Muscle of leg (tissue), 11 donors: ENCODE data around the gene KHK. TPM values are rescaled to one million over a fixed set of nuclear protein-coding genes. Genes with fewer than 3 reads are reported as not detected.

ENCODE experiments used
- DNase-seq: peaks from one replicate; pipeline ENCODE4 v3.0.0; 2013
- H3K27ac ChIP-seq: one replicate; pipeline ENCODE4 v1.5.1; 2013; ENCODE audit warnings: mild to moderate bottlenecking, low read length, control low read depth
- H3K27me3 ChIP-seq: one replicate; pipeline ENCODE4 v1.6.1; 2013; ENCODE audit warnings: low read length; ENCODE audit not compliant: control insufficient read depth, insufficient read depth
- H3K36me3 ChIP-seq: one replicate; pipeline ENCODE4 v1.6.1; 2013; ENCODE audit warnings: low read length; ENCODE audit not compliant: control insufficient read depth, insufficient read depth
- H3K4me1 ChIP-seq: one replicate; pipeline ENCODE4 v1.6.1; 2013; ENCODE audit warnings: low read length; ENCODE audit not compliant: control insufficient read depth, insufficient read depth
- H3K4me3 ChIP-seq: one replicate; pipeline ENCODE4 v1.5.1; 2013; ENCODE audit warnings: low read length, control low read depth
- H3K9me3 ChIP-seq: replicated peaks from 2 replicates; pipeline ENCODE4 v1.6.1; 2013; ENCODE audit warnings: low read depth, low read length; ENCODE audit not compliant: control insufficient read depth
- WGBS: methylation state at CpG from one replicate; pipeline ENCODE4 v1.1.5; 2013; ENCODE audit warnings: missing lambda C conversion rate; ENCODE audit not compliant: insufficient coverage; 5-methylcytosine and 5-hydroxymethylcytosine counted together
- polyA plus RNA-seq, 8 donors: library from polyadenylated mRNA; unstranded; fragments of 120-200 nt; gene quantifications; one replicate each; pipeline versions ENCODE4 v1.2.1 to v1.2.3, GENCODE V29; 2013; ENCODE audit warnings: inconsistent platforms in 1 of 8, low replicate concordance in 1 of 8; ENCODE audit not compliant: insufficient read length in 8 of 8, insufficient read depth in 1 of 8
- total RNA-seq: library from RNA; stranded (reverse); fragments of 120-200 nt; gene quantifications from one replicate; pipeline ENCODE4 v1.2.4, GENCODE V29; 2013

Gene KHK
- total and polyA plus RNA-seq, 9 donors, result 1.5 to 11.4 (median 2.2) TPM

- no peak for DNase-seq
- Histone ChIP-seq H3K36me3 (peaks cover 37% of the 10 kb centered on the region), H3K9me3 (no peaks in the 10 kb centered on the region), H3K27ac (no peak overlapping the region), H3K4me1 (peaks cover 12% of the 10 kb centered on the region), H3K27me3 (peaks cover 4% of the 10 kb centered on the region), H3K4me3 (no peak overlapping the region)
- 96% methylated on average over 5 of the region's 9 CpGs for WGBS
Observed at GRCh38 chr2:27127883-27128667, 41.5 kb downstream of the KHK start.

GRCh38 chr2:27128668-27129571 is 42.3 kb downstream of the KHK start:
- Histone ChIP-seq H3K4me3 (no peak overlapping the region), H3K27me3 (peaks cover 1% of the 10 kb centered on the region), H3K27ac (no peak overlapping the region), H3K36me3 (peaks cover 37% of the 10 kb centered on the region), H3K4me1 (peaks cover 13% of the 10 kb centered on the region), H3K9me3 (no peaks in the 10 kb centered on the region)
- no peak for DNase-seq
- 85% methylated on average over 8 of the region's 11 CpGs for WGBS

GRCh38 chr2:27130396-27130795 is 43.8 kb downstream of the KHK start:
- DNase-seq, result no peak
- Histone ChIP-seq H3K27me3 (no peaks in the 10 kb centered on the region), H3K4me1 (peaks cover 17% of the 10 kb centered on the region), H3K4me3 (no peak overlapping the region), H3K36me3 (peaks cover 37% of the 10 kb centered on the region), H3K9me3 (no peaks in the 10 kb centered on the region), H3K27ac (no peak overlapping the region)
- WGBS, result 89% methylated on average over 10 of the region's 10 CpGs

DNA sequence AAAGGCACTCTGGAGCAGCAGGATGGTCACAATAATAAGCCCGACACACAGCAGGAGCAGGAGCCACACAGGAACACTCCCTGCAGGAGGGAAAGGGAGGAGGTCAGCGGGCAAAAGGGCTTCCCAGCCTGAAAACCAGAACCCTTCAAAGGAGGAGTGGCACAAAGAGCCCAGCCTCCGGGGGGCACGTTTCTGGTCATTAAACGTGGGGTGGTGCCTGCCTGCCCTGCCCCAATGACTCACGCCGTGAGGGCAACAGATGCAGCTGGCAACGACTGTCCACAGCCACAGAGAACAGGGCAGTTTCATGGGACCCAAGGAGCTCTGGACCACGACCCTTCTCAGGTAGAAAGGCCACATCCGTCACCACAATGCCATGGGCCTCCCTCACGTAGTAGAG is 44.9 kb downstream of the KHK start:
- Histone ChIP-seq H3K27me3 (no peaks in the 10 kb centered on the region), H3K4me1 (peaks cover 17% of the 10 kb centered on the region), H3K36me3 (peaks cover 37% of the 10 kb centered on the region), H3K27ac (no peak overlapping the region), H3K9me3 (no peaks in the 10 kb centered on the region), H3K4me3 (no peak overlapping the region)
- no peak for DNase-seq
- 89% methylated on average over 10 of the region's 11 CpGs for WGBS

DNA sequence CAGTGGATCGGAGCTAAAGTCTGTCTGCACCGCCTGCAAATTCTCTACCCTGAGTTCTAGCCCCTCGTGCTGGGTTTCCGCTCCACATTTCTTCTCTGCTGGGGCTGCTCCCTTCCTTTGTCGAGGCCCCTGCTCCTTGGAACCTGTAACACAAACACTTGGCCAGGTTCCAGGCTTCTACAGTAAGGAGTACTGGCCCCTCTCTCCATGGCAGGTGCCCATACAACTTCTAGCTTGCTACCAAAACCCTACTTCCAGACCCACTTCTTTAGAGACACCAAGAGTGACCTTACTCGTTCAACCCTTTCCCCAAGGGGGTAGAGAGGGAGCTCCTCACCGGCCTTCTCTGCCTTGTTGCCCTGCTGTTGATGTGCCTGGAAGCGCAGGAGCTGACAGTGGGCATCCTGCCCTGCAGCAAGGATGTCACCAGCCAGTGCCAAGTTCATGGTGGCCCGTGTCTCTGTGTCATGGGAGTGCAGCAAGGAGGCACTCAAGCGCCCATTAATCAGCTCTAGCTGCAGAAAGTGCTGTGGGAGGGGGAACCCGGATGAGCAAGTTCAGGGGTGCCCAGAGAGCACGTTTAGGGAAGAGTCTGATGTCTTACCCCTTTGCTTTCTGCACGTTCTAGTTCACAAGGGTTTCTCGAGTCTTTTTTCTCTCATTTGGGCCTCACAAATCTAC is 46.8 kb downstream of the KHK start:
- H3K27ac ChIP-seq, result no peak overlapping the region
- 53% methylated on average over 8 of the region's 14 CpGs for WGBS

GRCh38 chr2:27133905-27134780 is 47.6 kb downstream of the KHK start, which contains the start of gene PREB:
TSS of gene PREB (minus strand) at chr2:27134636. CDS start at chr2:27134421, 215 bp downstream.
- peak; percentile 98 for DNase-seq
- H3K27ac ChIP-seq, result peak within 1 kb of the TSS; percentile 75
- 0% methylated on average over 81 of the region's 86 CpGs for WGBS
- H3K4me3 ChIP-seq, result peak within 1 kb of the TSS; percentile 93
- peaks cover 37% of the 10 kb centered on the region for H3K36me3 ChIP-seq
- peaks cover 17% of the 10 kb centered on the region for H3K4me1 ChIP-seq
- no peaks in the 10 kb centered on the region for H3K27me3 ChIP-seq
- no peaks in the 10 kb centered on the region for H3K9me3 ChIP-seq

More for the DNA sequence above, 46.8 kb downstream of the KHK start:
- H3K27me3 ChIP-seq, result no peaks in the 10 kb centered on the region
- H3K4me1 ChIP-seq, result peaks cover 17% of the 10 kb centered on the region
- peak overlapping the region; percentile 93 for H3K4me3 ChIP-seq
- DNase-seq, result no peak
- peaks cover 37% of the 10 kb centered on the region for H3K36me3 ChIP-seq
- H3K9me3 ChIP-seq, result no peaks in the 10 kb centered on the region

- Histone ChIP-seq H3K27ac (peak overlapping the region; percentile 51), H3K9me3 (no peaks in the 10 kb centered on the region), H3K4me1 (peaks cover 17% of the 10 kb centered on the region), H3K27me3 (no peaks in the 10 kb centered on the region), H3K4me3 (peak overlapping the region; percentile 25), H3K36me3 (peaks cover 30% of the 10 kb centered on the region)
- DNase-seq, result no peak
- WGBS, result 66% methylated on average over 20 of the region's 33 CpGs
Observed at GRCh38 chr2:27134781-27135477, 48.4 kb downstream of the KHK start.

DNA sequence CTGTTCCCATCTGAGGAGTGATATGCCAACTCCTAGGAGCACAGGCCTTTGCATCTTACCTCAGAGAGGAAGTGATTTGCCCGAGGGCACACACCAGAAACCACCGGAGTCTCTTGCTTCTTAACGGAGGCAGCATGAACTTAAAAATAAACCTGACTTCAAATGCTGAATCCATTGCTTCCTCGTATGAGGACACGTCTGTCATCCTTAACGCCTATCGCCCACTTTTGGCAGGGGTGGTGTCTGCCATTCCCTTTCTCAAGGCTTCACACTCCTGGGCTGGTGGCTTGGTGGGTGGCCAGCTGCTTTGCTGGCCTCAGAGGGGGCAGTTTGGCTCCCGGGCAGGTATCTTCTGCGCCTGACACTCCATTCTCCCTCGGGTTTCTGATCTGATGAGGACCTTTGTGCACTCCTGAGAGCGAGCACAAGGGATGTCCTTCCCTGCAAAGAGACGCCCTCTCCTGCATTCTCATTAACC is 48.9 kb downstream of the KHK start:
- H3K9me3 ChIP-seq, result no peaks in the 10 kb centered on the region
- H3K27me3 ChIP-seq, result no peaks in the 10 kb centered on the region
- 91% methylated on average over 9 of the region's 12 CpGs for WGBS
- no peak overlapping the region for H3K4me3 ChIP-seq
- peaks cover 25% of the 10 kb centered on the region for H3K36me3 ChIP-seq
- peaks cover 17% of the 10 kb centered on the region for H3K4me1 ChIP-seq
- no peak for DNase-seq
- no peak overlapping the region for H3K27ac ChIP-seq

- H3K9me3 ChIP-seq, result no peaks in the 10 kb centered on the region
- DNase-seq, result no peak
- no peak overlapping the region for H3K4me3 ChIP-seq
- H3K27me3 ChIP-seq, result no peaks in the 10 kb centered on the region
- peaks cover 17% of the 10 kb centered on the region for H3K4me1 ChIP-seq
- 89% methylated on average over 6 of the region's 7 CpGs for WGBS
- peaks cover 12% of the 10 kb centered on the region for H3K36me3 ChIP-seq
- no peak overlapping the region for H3K27ac ChIP-seq
Observed at GRCh38 chr2:27136751-27137150, 50.2 kb downstream of the KHK start.
